ENCODE data around the gene SLC44A5.

- TF ChIP-seq POLR2A (IDR thresholded peaks at IDR 0.05) = no peak
- TF ChIP-seq CTCF (IDR thresholded peaks at IDR 0.05) = no peak
These were observed 185.8 kb downstream of the SLC44A5 start for GRCh38 chr1:75425001-75425650.
